Measurements from ENCODE around the gene CHAC2.
"Not testable (repeated sequence)": the region's sequence is repeated elsewhere in the genome, so short reads cannot be mapped to it uniquely, and the experiment has no call there.

GRCh38 chr2:53823639-53824038 is 56.0 kb downstream of the CHAC2 start:
- TF ChIP-seq CTCF (IDR thresholded peaks at IDR 0.05; ENCODE audit: poor library complexity); EZH2 (IDR thresholded peaks at IDR 0.05; ENCODE audit: borderline replicate concordance); EZH2phosphoT487 (IDR thresholded peaks at IDR 0.05; ENCODE audit: low read depth, severe bottlenecking, unreplicated experiment): not testable (repeated sequence)

Data from hepatocyte (in vitro differentiated cells).